Sigmoid colon (tissue), 4 donors: ENCODE measurements around the gene KYAT1.

Experiments
- CTCF ChIP-seq, 4 experiments: fragments of 450-650 bp in 3 of 4; fragments of 200-600 bp in 1 of 4; IDR thresholded peaks; one replicate each; pipeline ENCODE4 v1.5.1; 2016 to 2019; ENCODE audit warnings: antibody characterized with exemption in 4 of 4, mild to moderate bottlenecking in 3 of 4, moderate library complexity in 2 of 4
- EP300 ChIP-seq, 4 donors: sonication (generic); formaldehyde crosslinking; IDR thresholded peaks; one replicate each; pipeline ENCODE4 v1.6.1; 2017; ENCODE audit warnings: antibody characterized with exemption in 4 of 4
- POLR2A ChIP-seq, 2 donors: fragments of 450-650 bp; IDR thresholded peaks; one replicate each; pipeline ENCODE4 v1.6.1; 2016; ENCODE audit warnings: antibody characterized with exemption in 2 of 2, mild to moderate bottlenecking in 2 of 2, moderate library complexity in 2 of 2
- POLR2AphosphoS5 ChIP-seq, 4 donors: sonication (generic); formaldehyde crosslinking; IDR thresholded peaks; one replicate each; pipeline ENCODE4 v1.6.1; 2017; ENCODE audit warnings: antibody characterized with exemption in 4 of 4

- no peak for TF ChIP-seq CTCF (IDR thresholded peaks at IDR 0.05)
- TF ChIP-seq POLR2AphosphoS5 (IDR thresholded peaks at IDR 0.05), result peak in 1 of 4 donors; percentile 58
- TF ChIP-seq POLR2A (IDR thresholded peaks at IDR 0.05), result no peak
- TF ChIP-seq EP300 (IDR thresholded peaks at IDR 0.05), result no peak
Observed at GRCh38 chr9:128885798-128886197, 4.0 kb upstream of the KYAT1 start.
